Measurements from ENCODE around the gene UBR3.

Gene UBR3

DNA sequence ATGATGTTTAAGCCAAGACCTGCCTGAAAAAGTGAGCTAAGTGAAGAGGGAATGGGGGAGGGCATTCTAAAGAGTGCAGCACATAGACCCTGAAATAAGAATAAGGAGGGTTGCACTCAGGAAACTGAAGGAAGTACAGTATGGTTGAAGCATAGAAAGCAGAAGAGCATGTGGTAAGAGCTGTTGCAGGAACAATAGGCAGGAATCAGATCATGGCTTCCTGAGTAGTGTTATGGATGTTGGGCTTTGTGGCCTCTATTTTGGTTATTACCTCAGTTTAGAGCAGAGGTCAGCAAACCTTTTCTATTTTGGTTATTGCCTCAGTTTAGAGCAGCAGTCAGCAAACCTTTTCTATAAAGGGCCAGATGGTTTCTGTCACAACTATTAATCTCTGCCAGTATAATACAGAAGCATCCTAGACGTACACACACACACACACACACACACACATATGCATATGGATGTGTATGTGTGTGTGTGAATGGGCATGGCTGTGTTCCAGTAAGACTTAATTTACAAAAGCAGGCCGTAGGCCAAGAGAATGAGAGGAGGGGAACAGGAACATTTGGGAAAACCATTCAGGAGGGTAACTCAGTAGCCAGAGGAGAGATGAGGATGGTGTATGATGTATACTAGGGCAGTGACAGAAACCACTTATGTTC is 259.6 kb downstream of the UBR3 start:
- TF ChIP-seq TAF1 (IDR thresholded peaks at IDR 0.05; ENCODE audit: borderline replicate concordance, insufficient read depth, low read length) (no peak), SIN3A (IDR thresholded peaks at IDR 0.05; ENCODE audit: borderline replicate concordance, insufficient read depth, low read length) (no peak), FOXP2 (optimal IDR thresholded peaks at IDR 0.05; ENCODE audit: borderline replicate concordance, extremely low read depth, extremely low read length, insufficient read depth) (no peak), POLR2AphosphoS5 (IDR thresholded peaks at IDR 0.05; ENCODE audit: low read depth, low read length) (no peak)
- TF ChIP-seq, protein P1, sequence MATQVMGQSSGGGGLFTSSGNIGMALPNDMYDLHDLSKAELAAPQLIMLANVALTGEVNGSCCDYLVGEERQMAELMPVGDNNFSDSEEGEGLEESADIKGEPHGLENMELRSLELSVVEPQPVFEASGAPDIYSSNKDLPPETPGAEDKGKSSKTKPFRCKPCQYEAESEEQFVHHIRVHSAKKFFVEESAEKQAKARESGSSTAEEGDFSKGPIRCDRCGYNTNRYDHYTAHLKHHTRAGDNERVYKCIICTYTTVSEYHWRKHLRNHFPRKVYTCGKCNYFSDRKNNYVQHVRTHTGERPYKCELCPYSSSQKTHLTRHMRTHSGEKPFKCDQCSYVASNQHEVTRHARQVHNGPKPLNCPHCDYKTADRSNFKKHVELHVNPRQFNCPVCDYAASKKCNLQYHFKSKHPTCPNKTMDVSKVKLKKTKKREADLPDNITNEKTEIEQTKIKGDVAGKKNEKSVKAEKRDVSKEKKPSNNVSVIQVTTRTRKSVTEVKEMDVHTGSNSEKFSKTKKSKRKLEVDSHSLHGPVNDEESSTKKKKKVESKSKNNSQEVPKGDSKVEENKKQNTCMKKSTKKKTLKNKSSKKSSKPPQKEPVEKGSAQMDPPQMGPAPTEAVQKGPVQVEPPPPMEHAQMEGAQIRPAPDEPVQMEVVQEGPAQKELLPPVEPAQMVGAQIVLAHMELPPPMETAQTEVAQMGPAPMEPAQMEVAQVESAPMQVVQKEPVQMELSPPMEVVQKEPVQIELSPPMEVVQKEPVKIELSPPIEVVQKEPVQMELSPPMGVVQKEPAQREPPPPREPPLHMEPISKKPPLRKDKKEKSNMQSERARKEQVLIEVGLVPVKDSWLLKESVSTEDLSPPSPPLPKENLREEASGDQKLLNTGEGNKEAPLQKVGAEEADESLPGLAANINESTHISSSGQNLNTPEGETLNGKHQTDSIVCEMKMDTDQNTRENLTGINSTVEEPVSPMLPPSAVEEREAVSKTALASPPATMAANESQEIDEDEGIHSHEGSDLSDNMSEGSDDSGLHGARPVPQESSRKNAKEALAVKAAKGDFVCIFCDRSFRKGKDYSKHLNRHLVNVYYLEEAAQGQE (IDR thresholded peaks at IDR 0.05; ENCODE audit: insufficient read depth in 1 of 2, low read depth in 2 of 2, low read length in 2 of 2): no peak

- no peak for TF ChIP-seq POLR2AphosphoS5 (IDR thresholded peaks at IDR 0.05; ENCODE audit: low read depth, low read length)
- TF ChIP-seq FOXP2 (optimal IDR thresholded peaks at IDR 0.05; ENCODE audit: borderline replicate concordance, extremely low read depth, extremely low read length, insufficient read depth): no peak
- no peak for TF ChIP-seq SIN3A (IDR thresholded peaks at IDR 0.05; ENCODE audit: borderline replicate concordance, insufficient read depth, low read length)
- TF ChIP-seq, protein P1 (IDR thresholded peaks at IDR 0.05; ENCODE audit: insufficient read depth in 1 of 2, low read depth in 2 of 2, low read length in 2 of 2): no peak
- TF ChIP-seq TAF1 (IDR thresholded peaks at IDR 0.05; ENCODE audit: borderline replicate concordance, insufficient read depth, low read length): no peak
Measured at GRCh38 chr2:170087413-170087793, 260.1 kb downstream of the UBR3 start.

- TF ChIP-seq, protein P1 (IDR thresholded peaks at IDR 0.05; ENCODE audit: insufficient read depth in 1 of 2, low read depth in 2 of 2, low read length in 2 of 2): no peak
- TF ChIP-seq POLR2AphosphoS5 (IDR thresholded peaks at IDR 0.05; ENCODE audit: low read depth, low read length): no peak
- no peak for TF ChIP-seq SIN3A (IDR thresholded peaks at IDR 0.05; ENCODE audit: borderline replicate concordance, insufficient read depth, low read length)
- TF ChIP-seq FOXP2 (optimal IDR thresholded peaks at IDR 0.05; ENCODE audit: borderline replicate concordance, extremely low read depth, extremely low read length, insufficient read depth): no peak
- no peak for TF ChIP-seq TAF1 (IDR thresholded peaks at IDR 0.05; ENCODE audit: borderline replicate concordance, insufficient read depth, low read length)
Measured at GRCh38 chr2:170088776-170089175, 261.5 kb downstream of the UBR3 start.

DNA sequence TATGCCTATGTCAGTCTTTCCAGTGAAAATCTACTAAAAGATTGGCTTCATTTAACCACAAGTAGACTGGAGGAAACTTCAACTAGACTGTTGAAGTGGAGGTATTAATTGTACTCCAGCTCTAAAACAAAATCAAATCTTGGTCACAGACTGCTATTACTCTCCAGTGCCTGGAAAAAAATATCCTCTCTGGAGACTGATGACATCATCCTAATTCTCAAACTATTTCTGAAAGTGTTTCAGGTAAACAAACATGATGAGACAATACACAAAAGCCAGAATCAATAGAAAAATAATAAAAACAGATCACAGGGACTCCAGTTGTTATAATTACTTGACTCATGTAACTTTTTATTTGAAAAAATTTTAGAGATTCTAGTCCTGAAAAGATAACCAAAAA is 263.0 kb downstream of the UBR3 start:
- TF ChIP-seq, protein P1 (IDR thresholded peaks at IDR 0.05; ENCODE audit: insufficient read depth in 1 of 2, low read depth in 2 of 2, low read length in 2 of 2): no peak
- TF ChIP-seq TAF1 (IDR thresholded peaks at IDR 0.05; ENCODE audit: borderline replicate concordance, insufficient read depth, low read length) (no peak), FOXP2 (optimal IDR thresholded peaks at IDR 0.05; ENCODE audit: borderline replicate concordance, extremely low read depth, extremely low read length, insufficient read depth) (no peak), SIN3A (IDR thresholded peaks at IDR 0.05; ENCODE audit: borderline replicate concordance, insufficient read depth, low read length) (no peak), POLR2AphosphoS5 (IDR thresholded peaks at IDR 0.05; ENCODE audit: low read depth, low read length) (no peak)

Data from PFSK-1 (cell line).